Measurements from ENCODE around the gene ZEB2.

GRCh38 chr2:144470816-144471215, 49.1 kb downstream of the ZEB2 start:
- TF ChIP-seq, protein P1, sequence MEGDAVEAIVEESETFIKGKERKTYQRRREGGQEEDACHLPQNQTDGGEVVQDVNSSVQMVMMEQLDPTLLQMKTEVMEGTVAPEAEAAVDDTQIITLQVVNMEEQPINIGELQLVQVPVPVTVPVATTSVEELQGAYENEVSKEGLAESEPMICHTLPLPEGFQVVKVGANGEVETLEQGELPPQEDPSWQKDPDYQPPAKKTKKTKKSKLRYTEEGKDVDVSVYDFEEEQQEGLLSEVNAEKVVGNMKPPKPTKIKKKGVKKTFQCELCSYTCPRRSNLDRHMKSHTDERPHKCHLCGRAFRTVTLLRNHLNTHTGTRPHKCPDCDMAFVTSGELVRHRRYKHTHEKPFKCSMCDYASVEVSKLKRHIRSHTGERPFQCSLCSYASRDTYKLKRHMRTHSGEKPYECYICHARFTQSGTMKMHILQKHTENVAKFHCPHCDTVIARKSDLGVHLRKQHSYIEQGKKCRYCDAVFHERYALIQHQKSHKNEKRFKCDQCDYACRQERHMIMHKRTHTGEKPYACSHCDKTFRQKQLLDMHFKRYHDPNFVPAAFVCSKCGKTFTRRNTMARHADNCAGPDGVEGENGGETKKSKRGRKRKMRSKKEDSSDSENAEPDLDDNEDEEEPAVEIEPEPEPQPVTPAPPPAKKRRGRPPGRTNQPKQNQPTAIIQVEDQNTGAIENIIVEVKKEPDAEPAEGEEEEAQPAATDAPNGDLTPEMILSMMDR (IDR thresholded peaks at IDR 0.05 in 2 of 3, conservative IDR thresholded peaks at IDR 0.05 in 1 of 3; ENCODE audit: control insufficient read depth in 2 of 3, extremely low read depth in 1 of 3, insufficient read depth in 1 of 3, low read depth in 3 of 3, low read length in 3 of 3): no peak
- TF ChIP-seq EZH2 (IDR thresholded peaks at IDR 0.05; ENCODE audit: borderline replicate concordance, control insufficient read depth, low read depth, low read length) (no peak), HCFC1 (IDR thresholded peaks at IDR 0.05; ENCODE audit: low read length) (no peak), YY1 (IDR thresholded peaks at IDR 0.05; ENCODE audit: low read depth, low read length) (no peak), TCF7 (IDR thresholded peaks at IDR 0.05; ENCODE audit: borderline replicate concordance) (no peak), CBX5 (IDR thresholded peaks at IDR 0.05; ENCODE audit: low read depth) (no peak), PAX5 (IDR thresholded peaks at IDR 0.05; ENCODE audit: borderline replicate concordance, low read depth, low read length) (no peak), BACH1 (IDR thresholded peaks at IDR 0.05; ENCODE audit: borderline replicate concordance) (no peak), SUPT20H (IDR thresholded peaks at IDR 0.05; ENCODE audit: borderline replicate concordance, control insufficient read depth, low read depth, low read length) (no peak), NFIC (IDR thresholded peaks at IDR 0.05; ENCODE audit: low read depth, low read length) (no peak), FOS (IDR thresholded peaks at IDR 0.05; ENCODE audit: borderline replicate concordance, extremely low read depth, insufficient read length) (no peak), TAF1 (IDR thresholded peaks at IDR 0.05; ENCODE audit: borderline replicate concordance, low read depth, low read length) (no peak), USF1 (IDR thresholded peaks at IDR 0.05; ENCODE audit: borderline replicate concordance, extremely low read length, insufficient read depth, low read depth, low read length) (no peak)
- TF ChIP-seq, protein P2, sequence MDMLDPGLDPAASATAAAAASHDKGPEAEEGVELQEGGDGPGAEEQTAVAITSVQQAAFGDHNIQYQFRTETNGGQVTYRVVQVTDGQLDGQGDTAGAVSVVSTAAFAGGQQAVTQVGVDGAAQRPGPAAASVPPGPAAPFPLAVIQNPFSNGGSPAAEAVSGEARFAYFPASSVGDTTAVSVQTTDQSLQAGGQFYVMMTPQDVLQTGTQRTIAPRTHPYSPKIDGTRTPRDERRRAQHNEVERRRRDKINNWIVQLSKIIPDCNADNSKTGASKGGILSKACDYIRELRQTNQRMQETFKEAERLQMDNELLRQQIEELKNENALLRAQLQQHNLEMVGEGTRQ (IDR thresholded peaks at IDR 0.05; ENCODE audit: borderline replicate concordance, low read depth, low read length): no peak

All from GM12878 (cell line).